ENCODE data around the gene SLC12A7. TPM values are rescaled to one million over a fixed set of nuclear protein-coding genes. Genes with fewer than 3 reads are reported as not detected.

Gene SLC12A7
- total RNA-seq, 1 donor from 2014 or later = 80.8 TPM

GRCh38 chr5:1110307-1111240 lies 1.3 kb downstream of the SLC12A7 start:
- Mint-ChIP-seq H3K27ac (peak overlapping the region; percentile 64), H3K36me3 (ENCODE audit: insufficient read depth) (peaks cover 1% of the 10 kb centered on the region), H3K9me3 (ENCODE audit: low read depth) (no peaks in the 10 kb centered on the region), H3K4me3 (ENCODE audit: low read depth) (peak overlapping the region; percentile 78), H3K4me1 (ENCODE audit: low read depth) (peaks cover 30% of the 10 kb centered on the region), H3K27me3 (peaks cover 6% of the 10 kb centered on the region)
- DNase-seq (ENCODE audit: low spot score, unreplicated experiment) = no peak
- no peak for TF ChIP-seq CTCF (IDR thresholded peaks at IDR 0.05; ENCODE audit: unreplicated experiment)

- Mint-ChIP-seq H3K4me1 (ENCODE audit: low read depth) (peaks cover 32% of the 10 kb centered on the region), H3K36me3 (ENCODE audit: insufficient read depth) (peaks cover 1% of the 10 kb centered on the region), H3K27me3 (peaks cover 3% of the 10 kb centered on the region), H3K4me3 (ENCODE audit: low read depth) (peak overlapping the region; percentile 78), H3K9me3 (ENCODE audit: low read depth) (no peaks in the 10 kb centered on the region), H3K27ac (no peak overlapping the region)
- TF ChIP-seq CTCF (IDR thresholded peaks at IDR 0.05; ENCODE audit: unreplicated experiment) = no peak
- DNase-seq (ENCODE audit: low spot score, unreplicated experiment) = no peak
These were observed 2.1 kb downstream of the SLC12A7 start for GRCh38 chr5:1109542-1110306.

- no peak for TF ChIP-seq CTCF (IDR thresholded peaks at IDR 0.05; ENCODE audit: unreplicated experiment)
- no peak for DNase-seq (ENCODE audit: low spot score, unreplicated experiment)
- Mint-ChIP-seq H3K9me3 (ENCODE audit: low read depth) (no peaks in the 10 kb centered on the region), H3K36me3 (ENCODE audit: insufficient read depth) (peaks cover 1% of the 10 kb centered on the region), H3K27ac (no peak overlapping the region), H3K27me3 (no peaks in the 10 kb centered on the region), H3K4me3 (ENCODE audit: low read depth) (no peak overlapping the region), H3K4me1 (ENCODE audit: low read depth) (peaks cover 32% of the 10 kb centered on the region)
These were observed 3.0 kb downstream of the SLC12A7 start for GRCh38 chr5:1108865-1109174.

- Mint-ChIP-seq H3K27ac (peak overlapping the region; percentile 41), H3K4me3 (ENCODE audit: low read depth) (peak overlapping the region; percentile 26), H3K4me1 (ENCODE audit: low read depth) (peaks cover 37% of the 10 kb centered on the region), H3K27me3 (no peaks in the 10 kb centered on the region), H3K9me3 (ENCODE audit: low read depth) (no peaks in the 10 kb centered on the region), H3K36me3 (ENCODE audit: insufficient read depth) (peaks cover 1% of the 10 kb centered on the region)
- no peak for DNase-seq (ENCODE audit: low spot score, unreplicated experiment)
- no peak for TF ChIP-seq CTCF (IDR thresholded peaks at IDR 0.05; ENCODE audit: unreplicated experiment)
These were observed 3.6 kb downstream of the SLC12A7 start for GRCh38 chr5:1108023-1108864.
